SK-N-SH treated with all-trans-retinoic acid at 6 μM for 48 hours (cell line): ENCODE data around the gene OR11G2.
A peak's percentile ranks its signal among the peaks of the same experiment; 100 is the strongest.
"Not testable (repeated sequence)": the region's sequence is repeated elsewhere in the genome, so short reads cannot be mapped to it uniquely, and the experiment has no call there.

Experiments used
- ATAC-seq: fragments of 200-7000 bp; cut with Tn5 transposase; 3 replicates; pipeline ENCODE4 v1.9.1; 2020; ENCODE audit warnings: mild to moderate bottlenecking, moderate library complexity
- ARNTL ChIP-seq: fragments of 450-650 bp; formaldehyde crosslinking; IDR thresholded peaks from 2 replicates; pipeline ENCODE4 v1.5.0; 2020; ENCODE audit warnings: low read depth, mild to moderate bottlenecking, moderate library complexity, borderline replicate concordance
- BACH2 ChIP-seq: fragments of 250-450 bp; sonication (Bioruptor Pico); IDR thresholded peaks from 2 replicates; pipeline ENCODE4 v1.9.0; 2021; ENCODE audit warnings: mild to moderate bottlenecking, borderline replicate concordance
- CREB5 ChIP-seq: fragments of 250-450 bp; sonication (Bioruptor Pico); IDR thresholded peaks from 2 replicates; pipeline ENCODE4 v1.5.1; 2020; ENCODE audit warnings: low read depth, mild to moderate bottlenecking, moderate library complexity
- CSDC2 ChIP-seq: fragments of 250-450 bp; sonication (Bioruptor Pico); IDR thresholded peaks from 2 replicates; pipeline ENCODE4 v1.5.0; 2020; ENCODE audit warnings: mild to moderate bottlenecking, moderate library complexity
- GLIS3 ChIP-seq: fragments of 250-450 bp; sonication (Bioruptor Pico); IDR thresholded peaks from 2 replicates; pipeline ENCODE4 v1.5.0; 2020; ENCODE audit warnings: mild to moderate bottlenecking, moderate library complexity
- OSR1 ChIP-seq: fragments of 250-450 bp; sonication (Bioruptor Pico); IDR thresholded peaks from 2 replicates; pipeline ENCODE4 v1.8.0; 2022; ENCODE audit warnings: moderate library complexity, mild to moderate bottlenecking, inconsistent platforms
- PPARA ChIP-seq: fragments of 250-450 bp; sonication (Bioruptor Pico); IDR thresholded peaks from 2 replicates; pipeline ENCODE4 v1.5.0; 2020; ENCODE audit warnings: mild to moderate bottlenecking, borderline replicate concordance
- RARB ChIP-seq: fragments of 250-450 bp; sonication (Bioruptor Pico); IDR thresholded peaks from 2 replicates; pipeline ENCODE4 v1.8.0; 2021; ENCODE audit warnings: mild to moderate bottlenecking, moderate library complexity
- TCF4 ChIP-seq: fragments of 250-450 bp; sonication (Bioruptor Pico); IDR thresholded peaks from 2 replicates; pipeline ENCODE4 v1.8.0; 2021; ENCODE audit warnings: mild to moderate bottlenecking, moderate library complexity, borderline replicate concordance
- TOX ChIP-seq: fragments of 250-450 bp; sonication (Bioruptor Pico); IDR thresholded peaks from 2 replicates; pipeline ENCODE4 v1.8.0; 2021; ENCODE audit warnings: mild to moderate bottlenecking, moderate library complexity, borderline replicate concordance
- TSHZ2 ChIP-seq: fragments of 250-450 bp; sonication (Bioruptor Pico); IDR thresholded peaks from 2 replicates; pipeline ENCODE4 v1.5.0; 2020; ENCODE audit warnings: mild to moderate bottlenecking, moderate library complexity
- ZC3H10 ChIP-seq: fragments of 250-450 bp; sonication (Bioruptor Pico); IDR thresholded peaks from 2 replicates; pipeline ENCODE4 v1.5.1; 2021; ENCODE audit warnings: mild to moderate bottlenecking, moderate library complexity
- ZFP3 ChIP-seq: fragments of 250-450 bp; sonication (Bioruptor Pico); IDR thresholded peaks from 2 replicates; pipeline ENCODE4 v1.5.0; 2020; ENCODE audit warnings: mild to moderate bottlenecking, moderate library complexity
- ZFP30 ChIP-seq: fragments of 450-650 bp; formaldehyde crosslinking; IDR thresholded peaks from 2 replicates; pipeline ENCODE4 v1.5.0; 2022; ENCODE audit warnings: mild to moderate bottlenecking, moderate library complexity
- ZNF565 ChIP-seq: fragments of 450-650 bp; formaldehyde crosslinking; conservative IDR thresholded peaks from 2 replicates; pipeline ENCODE4 v1.5.0; 2020; ENCODE audit warnings: low read depth, mild to moderate bottlenecking, moderate library complexity
- ZNF70 ChIP-seq: fragments of 450-650 bp; formaldehyde crosslinking; IDR thresholded peaks from 2 replicates; pipeline ENCODE4 v1.5.0; 2020; ENCODE audit warnings: mild to moderate bottlenecking, moderate library complexity
- ZNF8 ChIP-seq: fragments of 450-650 bp; formaldehyde crosslinking; IDR thresholded peaks from 2 replicates; pipeline ENCODE4 v1.5.0; 2020; ENCODE audit warnings: mild to moderate bottlenecking, moderate library complexity
- TF ChIP-seq, protein P1 (sequence below): fragments of 250-450 bp; sonication (Bioruptor Pico); IDR thresholded peaks from 2 replicates; pipeline ENCODE4 v1.8.0; 2020; ENCODE audit warnings: mild to moderate bottlenecking, moderate library complexity, borderline replicate concordance
- TF ChIP-seq, protein P2 (sequence below): fragments of 250-450 bp; sonication (Bioruptor Pico); IDR thresholded peaks from 2 replicates; pipeline ENCODE4 v1.5.1; 2021; ENCODE audit warnings: mild to moderate bottlenecking, moderate library complexity
- TF ChIP-seq, protein P3 (sequence below): fragments of 250-450 bp; sonication (Bioruptor Pico); IDR thresholded peaks from 2 replicates; pipeline ENCODE4 v1.8.0; 2021; ENCODE audit warnings: low read depth, mild to moderate bottlenecking, moderate library complexity, borderline replicate concordance

OR11G2 gene

DNA sequence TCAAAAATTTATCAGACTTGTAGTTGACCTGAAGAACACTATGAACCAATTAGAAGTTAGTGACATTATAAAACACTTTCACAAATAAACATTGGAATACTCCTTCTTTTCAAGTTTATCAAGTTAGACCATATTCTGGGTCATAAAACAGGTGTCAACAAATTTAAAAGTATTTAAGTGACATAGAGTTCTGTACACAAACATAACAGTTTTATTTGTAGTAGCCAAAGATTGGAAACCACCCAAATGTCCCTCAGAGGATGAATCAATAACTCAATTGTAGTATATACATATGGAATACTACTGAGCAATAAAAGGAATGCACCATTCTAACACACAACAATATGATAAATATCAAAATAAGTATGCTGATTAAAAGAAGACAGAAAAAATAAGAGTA is 23.6 kb upstream of the OR11G2 start:
- ATAC-seq, result no peak
- TF ChIP-seq ZNF8 (CRISPR knock-in tag) (no peak), PPARA (no peak), GLIS3 (CRISPR knock-in tag) (no peak), ARNTL (CRISPR knock-in tag) (no peak), TCF4 (no peak), CREB5 (no peak), ZFP3 (no peak), ZNF70 (CRISPR knock-in tag) (no peak), OSR1 (CRISPR knock-in tag) (no peak), CSDC2 (CRISPR knock-in tag) (no peak), ZFP30 (CRISPR knock-in tag) (no peak), RARB (no peak)
- TF ChIP-seq, protein P1, sequence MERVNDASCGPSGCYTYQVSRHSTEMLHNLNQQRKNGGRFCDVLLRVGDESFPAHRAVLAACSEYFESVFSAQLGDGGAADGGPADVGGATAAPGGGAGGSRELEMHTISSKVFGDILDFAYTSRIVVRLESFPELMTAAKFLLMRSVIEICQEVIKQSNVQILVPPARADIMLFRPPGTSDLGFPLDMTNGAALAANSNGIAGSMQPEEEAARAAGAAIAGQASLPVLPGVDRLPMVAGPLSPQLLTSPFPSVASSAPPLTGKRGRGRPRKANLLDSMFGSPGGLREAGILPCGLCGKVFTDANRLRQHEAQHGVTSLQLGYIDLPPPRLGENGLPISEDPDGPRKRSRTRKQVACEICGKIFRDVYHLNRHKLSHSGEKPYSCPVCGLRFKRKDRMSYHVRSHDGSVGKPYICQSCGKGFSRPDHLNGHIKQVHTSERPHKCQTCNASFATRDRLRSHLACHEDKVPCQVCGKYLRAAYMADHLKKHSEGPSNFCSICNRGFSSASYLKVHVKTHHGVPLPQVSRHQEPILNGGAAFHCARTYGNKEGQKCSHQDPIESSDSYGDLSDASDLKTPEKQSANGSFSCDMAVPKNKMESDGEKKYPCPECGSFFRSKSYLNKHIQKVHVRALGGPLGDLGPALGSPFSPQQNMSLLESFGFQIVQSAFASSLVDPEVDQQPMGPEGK (CRISPR knock-in tag), result no peak

GRCh38 chr14:20169852-20170251 is 20.8 kb upstream of the OR11G2 start:
- peak; percentile 99 for ATAC-seq

DNA sequence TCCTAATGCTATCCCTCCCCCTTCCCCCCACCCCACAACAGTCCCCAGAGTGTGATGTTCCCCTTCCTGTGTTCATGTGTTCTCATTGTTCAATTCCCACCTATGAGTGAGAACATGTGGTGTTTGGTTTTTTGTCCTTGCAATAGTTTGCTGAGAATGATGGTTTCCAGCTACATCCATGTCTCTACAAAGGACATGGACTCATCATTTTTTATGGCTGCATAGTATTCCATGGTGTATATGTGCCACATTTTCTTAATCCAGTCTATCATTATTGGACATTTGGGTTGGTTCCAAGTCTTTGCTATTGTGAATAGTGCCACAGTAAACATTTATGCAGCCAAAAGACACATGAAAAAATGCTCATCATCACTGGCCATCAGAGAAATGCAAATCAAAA is 16.5 kb upstream of the OR11G2 start:
- not testable (repeated sequence) for ATAC-seq

GRCh38 chr14:20176330-20176729 is 14.4 kb upstream of the OR11G2 start:
- ATAC-seq, result peak; percentile 47; the same call in 2 of the 3 replicates
- TF ChIP-seq ZFP30 (CRISPR knock-in tag) (no peak), ZNF70 (CRISPR knock-in tag) (no peak), TCF4 (no peak), TOX (no peak), ZFP3 (no peak), PPARA (no peak), RARB (no peak), BACH2 (CRISPR knock-in tag) (no peak), GLIS3 (CRISPR knock-in tag) (no peak), TSHZ2 (CRISPR knock-in tag) (no peak), ZC3H10 (CRISPR knock-in tag) (no peak), ZNF8 (CRISPR knock-in tag) (no peak), ZNF565 (CRISPR knock-in tag) (no peak), CSDC2 (CRISPR knock-in tag) (no peak), OSR1 (CRISPR knock-in tag) (no peak)
- TF ChIP-seq, protein P2, sequence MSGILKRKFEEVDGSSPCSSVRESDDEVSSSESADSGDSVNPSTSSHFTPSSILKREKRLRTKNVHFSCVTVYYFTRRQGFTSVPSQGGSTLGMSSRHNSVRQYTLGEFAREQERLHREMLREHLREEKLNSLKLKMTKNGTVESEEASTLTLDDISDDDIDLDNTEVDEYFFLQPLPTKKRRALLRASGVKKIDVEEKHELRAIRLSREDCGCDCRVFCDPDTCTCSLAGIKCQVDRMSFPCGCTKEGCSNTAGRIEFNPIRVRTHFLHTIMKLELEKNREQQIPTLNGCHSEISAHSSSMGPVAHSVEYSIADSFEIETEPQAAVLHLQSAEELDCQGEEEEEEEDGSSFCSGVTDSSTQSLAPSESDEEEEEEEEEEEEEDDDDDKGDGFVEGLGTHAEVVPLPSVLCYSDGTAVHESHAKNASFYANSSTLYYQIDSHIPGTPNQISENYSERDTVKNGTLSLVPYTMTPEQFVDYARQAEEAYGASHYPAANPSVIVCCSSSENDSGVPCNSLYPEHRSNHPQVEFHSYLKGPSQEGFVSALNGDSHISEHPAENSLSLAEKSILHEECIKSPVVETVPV (CRISPR knock-in tag), result no peak
- TF ChIP-seq, protein P3, sequence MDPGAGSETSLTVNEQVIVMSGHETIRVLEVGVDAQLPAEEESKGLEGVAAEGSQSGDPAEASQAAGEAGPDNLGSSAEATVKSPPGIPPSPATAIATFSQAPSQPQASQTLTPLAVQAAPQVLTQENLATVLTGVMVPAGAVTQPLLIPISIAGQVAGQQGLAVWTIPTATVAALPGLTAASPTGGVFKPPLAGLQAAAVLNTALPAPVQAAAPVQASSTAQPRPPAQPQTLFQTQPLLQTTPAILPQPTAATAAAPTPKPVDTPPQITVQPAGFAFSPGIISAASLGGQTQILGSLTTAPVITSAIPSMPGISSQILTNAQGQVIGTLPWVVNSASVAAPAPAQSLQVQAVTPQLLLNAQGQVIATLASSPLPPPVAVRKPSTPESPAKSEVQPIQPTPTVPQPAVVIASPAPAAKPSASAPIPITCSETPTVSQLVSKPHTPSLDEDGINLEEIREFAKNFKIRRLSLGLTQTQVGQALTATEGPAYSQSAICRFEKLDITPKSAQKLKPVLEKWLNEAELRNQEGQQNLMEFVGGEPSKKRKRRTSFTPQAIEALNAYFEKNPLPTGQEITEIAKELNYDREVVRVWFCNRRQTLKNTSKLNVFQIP (CRISPR knock-in tag), result no peak
- TF ChIP-seq, protein P1 (CRISPR knock-in tag), result no peak
